OCI-LY7 (cell line): ENCODE measurements around the gene CNPY1. TPM values are rescaled to one million over a fixed set of nuclear protein-coding genes. Genes with fewer than 3 reads are reported as not detected.

ENCODE experiments used
- BruUV-seq: library from RNA; stranded (reverse); fragments of 400-500 nt; replicated peaks from 2 replicates; lab custom pipeline; 2021; lab: Mats Ljungman, UMichigan
- CTCF ChIA-PET: fragments of 300-600 bp; sonication (Branson Sonifier 250); formaldehyde crosslinking; loops from one replicate; lab custom pipeline; 2022; ENCODE audit warnings: antibody characterized with exemption; ENCODE audit not compliant: unreplicated experiment; lab: Charles Lee
- POLR2A ChIA-PET: fragments of 300-600 bp; sonication (Branson Sonifier 250); formaldehyde crosslinking; loops from one replicate; lab custom pipeline; 2022; ENCODE audit warnings: antibody characterized with exemption; lab: Charles Lee
- DNase-seq: peaks from one replicate; pipeline ENCODE4 v3.0.0-alpha.2; 2015; ENCODE audit warnings: low spot score
- H2AFZ ChIP-seq: fragments of 200-600 bp; sonication (generic), shearing (Covaris generic); 2 replicates; pipeline ENCODE4 v1.6.1; 2014; ENCODE audit warnings: mild to moderate bottlenecking, antibody characterized with exemption, low read length, moderate library complexity
- H3K27ac ChIP-seq: fragments of 200-600 bp; sonication (generic); 2 replicates; pipeline ENCODE4 v1.5.1; 2014; ENCODE audit warnings: mixed run types, low read depth, mild to moderate bottlenecking, moderate library complexity, low read length, inconsistent platforms; ENCODE audit not compliant: poor library complexity, severe bottlenecking
- H3K36me3 ChIP-seq: fragments of 200-600 bp; sonication (generic); 2 replicates; pipeline ENCODE4 v1.6.1; 2014; ENCODE audit warnings: mild to moderate bottlenecking, antibody characterized with exemption, low read length, moderate library complexity, mixed read lengths; ENCODE audit not compliant: insufficient read depth
- H3K4me1 ChIP-seq: fragments of 200-600 bp; sonication (generic); 2 replicates; pipeline ENCODE4 v1.5.1; 2014; ENCODE audit warnings: mild to moderate bottlenecking, low read length; ENCODE audit not compliant: insufficient read depth, poor library complexity, severe bottlenecking
- H3K4me2 ChIP-seq: fragments of 200-600 bp; sonication (generic); 2 replicates; pipeline ENCODE4 v1.6.1; 2014; ENCODE audit warnings: mild to moderate bottlenecking, low read length
- H3K4me3 ChIP-seq: fragments of 200-600 bp; sonication (generic); 2 replicates; pipeline ENCODE4 v1.5.1; 2014; ENCODE audit warnings: mild to moderate bottlenecking, low read depth, low read length; ENCODE audit not compliant: poor library complexity, severe bottlenecking
- H3K79me2 ChIP-seq: fragments of 200-600 bp; sonication (generic); 2 replicates; pipeline ENCODE4 v1.6.1; 2016; ENCODE audit warnings: low read depth, mild to moderate bottlenecking, low read length, moderate library complexity, mixed read lengths; ENCODE audit not compliant: insufficient read depth
- H3K9me2 ChIP-seq: fragments of 200-600 bp; sonication (generic); 2 replicates; pipeline ENCODE4 v1.6.1; 2016; ENCODE audit warnings: mild to moderate bottlenecking, low read length, mixed read lengths; ENCODE audit not compliant: insufficient read depth
- H3K9me3 ChIP-seq: fragments of 200-600 bp; sonication (generic); 2 replicates; pipeline ENCODE4 v1.6.1; 2014; ENCODE audit warnings: mild to moderate bottlenecking, mixed run types, low read length, mixed read lengths
- H4K20me1 ChIP-seq: fragments of 200-600 bp; sonication (generic); 2 replicates; pipeline ENCODE4 v1.6.1; 2014; ENCODE audit warnings: mild to moderate bottlenecking, antibody characterized with exemption, low read length, moderate library complexity, mixed read lengths; ENCODE audit not compliant: insufficient read depth
- EZH2phosphoT487 ChIP-seq: fragments of 200-600 bp; sonication (generic); IDR thresholded peaks from 2 replicates; pipeline ENCODE4 v1.6.1; 2018; ENCODE audit warnings: low read depth, borderline replicate concordance, mild to moderate bottlenecking, mixed run types, antibody characterized with exemption, low read length, moderate library complexity, mixed read lengths
- intact Hi-C: fragments of 100-400 bp; cut with micrococcal nuclease; formaldehyde crosslinking; loops from one replicate; pipeline ENCODE4 v1.10.0; 2022; ENCODE audit not compliant: unreplicated experiment
- total RNA-seq, 2 experiments: library from RNA; depleted of rRNA in 1 of 2; stranded (reverse); fragments of >200 nt in 1 of 2; shearing (Covaris generic) in 1 of 2; gene quantifications; 2 replicates each; pipeline ENCODE4 v1.2.3, GENCODE V29; 2014 to 2022
- TF ChIP-seq, protein P1 (sequence below): fragments of 200-600 bp; sonication (generic); conservative IDR thresholded peaks from 2 replicates; pipeline ENCODE4 v1.5.1; 2014; ENCODE audit warnings: mild to moderate bottlenecking, antibody characterized with exemption, low read length, moderate library complexity, mixed read lengths

The CNPY1 gene
- total RNA-seq, 2 experiments from 2014 or later: not detected

DNA sequence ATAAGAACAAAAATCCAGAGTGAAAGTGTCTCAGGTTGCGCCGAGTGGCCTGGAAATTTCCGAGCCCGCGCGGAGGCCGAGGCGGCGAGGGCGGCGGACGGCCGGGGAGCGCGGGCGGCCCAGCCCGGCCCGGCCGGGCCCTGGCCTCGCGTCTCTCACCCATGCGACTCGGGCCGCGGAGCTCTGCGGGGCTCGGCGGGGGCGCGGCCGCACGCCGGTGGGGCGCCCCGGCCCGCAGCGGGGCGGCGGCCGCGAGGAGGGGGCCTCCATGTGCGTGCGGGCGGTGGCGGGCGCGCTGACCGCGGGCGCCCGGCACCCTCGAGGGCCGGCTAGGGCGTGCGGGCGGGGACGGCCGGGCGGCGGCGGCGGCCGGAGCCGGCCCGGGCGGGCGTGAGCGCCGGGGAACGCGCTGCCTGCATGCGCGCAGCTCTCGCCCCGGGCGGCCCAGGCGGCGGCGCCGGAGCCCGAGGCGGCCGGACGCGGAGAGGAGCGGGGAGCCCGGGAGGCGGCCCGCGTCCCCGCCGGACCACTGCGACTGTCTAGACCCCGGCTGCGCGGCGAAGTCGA lies 88.7 kb downstream of the CNPY1 start:
- BruUV-seq: no TSS peak
- DNase-seq: no peak
- intact Hi-C loops: no loop called here
- no peak overlapping the region for H3K27ac ChIP-seq
- no peak overlapping the region for H3K4me2 ChIP-seq
- H3K9me2 ChIP-seq: no peaks in the 10 kb centered on the region
- TF ChIP-seq EZH2phosphoT487: no peak
- TF ChIP-seq, protein P1, sequence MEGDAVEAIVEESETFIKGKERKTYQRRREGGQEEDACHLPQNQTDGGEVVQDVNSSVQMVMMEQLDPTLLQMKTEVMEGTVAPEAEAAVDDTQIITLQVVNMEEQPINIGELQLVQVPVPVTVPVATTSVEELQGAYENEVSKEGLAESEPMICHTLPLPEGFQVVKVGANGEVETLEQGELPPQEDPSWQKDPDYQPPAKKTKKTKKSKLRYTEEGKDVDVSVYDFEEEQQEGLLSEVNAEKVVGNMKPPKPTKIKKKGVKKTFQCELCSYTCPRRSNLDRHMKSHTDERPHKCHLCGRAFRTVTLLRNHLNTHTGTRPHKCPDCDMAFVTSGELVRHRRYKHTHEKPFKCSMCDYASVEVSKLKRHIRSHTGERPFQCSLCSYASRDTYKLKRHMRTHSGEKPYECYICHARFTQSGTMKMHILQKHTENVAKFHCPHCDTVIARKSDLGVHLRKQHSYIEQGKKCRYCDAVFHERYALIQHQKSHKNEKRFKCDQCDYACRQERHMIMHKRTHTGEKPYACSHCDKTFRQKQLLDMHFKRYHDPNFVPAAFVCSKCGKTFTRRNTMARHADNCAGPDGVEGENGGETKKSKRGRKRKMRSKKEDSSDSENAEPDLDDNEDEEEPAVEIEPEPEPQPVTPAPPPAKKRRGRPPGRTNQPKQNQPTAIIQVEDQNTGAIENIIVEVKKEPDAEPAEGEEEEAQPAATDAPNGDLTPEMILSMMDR: no peak
- POLR2A ChIA-PET: no interaction called here
- no peaks in the 10 kb centered on the region for H3K79me2 ChIP-seq
- H3K4me3 ChIP-seq: no peak overlapping the region
- H2AFZ ChIP-seq: no peak overlapping the region
- no peaks in the 10 kb centered on the region for H3K9me3 ChIP-seq
- CTCF ChIA-PET: no interaction called here
- no peaks in the 10 kb centered on the region for H3K36me3 ChIP-seq
- H4K20me1 ChIP-seq: no peaks in the 10 kb centered on the region
- no peaks in the 10 kb centered on the region for H3K4me1 ChIP-seq

GRCh38 chr7:155456738-155457543 lies 89.4 kb downstream of the CNPY1 start:
- H3K4me2 ChIP-seq: no peak overlapping the region
- ChIA-PET CTCF (no interaction called here), POLR2A (no interaction called here)
- no peak overlapping the region for H2AFZ ChIP-seq
- H4K20me1 ChIP-seq: no peaks in the 10 kb centered on the region
- H3K36me3 ChIP-seq: no peaks in the 10 kb centered on the region
- no peaks in the 10 kb centered on the region for H3K9me3 ChIP-seq
- intact Hi-C loops: no loop called here
- no peak overlapping the region for H3K27ac ChIP-seq
- no peaks in the 10 kb centered on the region for H3K4me1 ChIP-seq
- TF ChIP-seq, protein P1: no peak
- TF ChIP-seq EZH2phosphoT487: no peak
- no TSS peak for BruUV-seq
- no peak overlapping the region for H3K4me3 ChIP-seq
- no peaks in the 10 kb centered on the region for H3K79me2 ChIP-seq
- H3K9me2 ChIP-seq: no peaks in the 10 kb centered on the region
- DNase-seq: no peak
